Measurements from ENCODE around the gene GOLPH3L.
"Not testable (repeated sequence)": the region's sequence is repeated elsewhere in the genome, so short reads cannot be mapped to it uniquely, and the experiment has no call there.

GOLPH3L gene

GRCh38 chr1:150649441-150650075 lies 47.4 kb downstream of the GOLPH3L start:
- POLR2A ChIA-PET = no interaction called here
- no peaks in the 10 kb centered on the region for H3K4me1 ChIP-seq (ENCODE audit: control insufficient read depth, insufficient read depth, low read length)
- CTCF ChIA-PET = no interaction called here
- peaks cover 12 to 45% of the 10 kb centered on the region in 2 experiments for H3K36me3 ChIP-seq (ENCODE audit: control insufficient read depth in 2 of 2, insufficient read depth in 1 of 2, low read length in 2 of 2)
- H3K9me3 ChIP-seq (ENCODE audit: control insufficient read depth, insufficient read depth, low read depth, low read length) = no peaks in the 10 kb centered on the region
- H3K27ac ChIP-seq (ENCODE audit: extremely low read depth, low read depth, low read length) = no peak overlapping the region
- no peak overlapping the region for H3K4me3 ChIP-seq (ENCODE audit: low read depth, low read length)
- TF ChIP-seq, protein P1, sequence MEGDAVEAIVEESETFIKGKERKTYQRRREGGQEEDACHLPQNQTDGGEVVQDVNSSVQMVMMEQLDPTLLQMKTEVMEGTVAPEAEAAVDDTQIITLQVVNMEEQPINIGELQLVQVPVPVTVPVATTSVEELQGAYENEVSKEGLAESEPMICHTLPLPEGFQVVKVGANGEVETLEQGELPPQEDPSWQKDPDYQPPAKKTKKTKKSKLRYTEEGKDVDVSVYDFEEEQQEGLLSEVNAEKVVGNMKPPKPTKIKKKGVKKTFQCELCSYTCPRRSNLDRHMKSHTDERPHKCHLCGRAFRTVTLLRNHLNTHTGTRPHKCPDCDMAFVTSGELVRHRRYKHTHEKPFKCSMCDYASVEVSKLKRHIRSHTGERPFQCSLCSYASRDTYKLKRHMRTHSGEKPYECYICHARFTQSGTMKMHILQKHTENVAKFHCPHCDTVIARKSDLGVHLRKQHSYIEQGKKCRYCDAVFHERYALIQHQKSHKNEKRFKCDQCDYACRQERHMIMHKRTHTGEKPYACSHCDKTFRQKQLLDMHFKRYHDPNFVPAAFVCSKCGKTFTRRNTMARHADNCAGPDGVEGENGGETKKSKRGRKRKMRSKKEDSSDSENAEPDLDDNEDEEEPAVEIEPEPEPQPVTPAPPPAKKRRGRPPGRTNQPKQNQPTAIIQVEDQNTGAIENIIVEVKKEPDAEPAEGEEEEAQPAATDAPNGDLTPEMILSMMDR (tag by site-specific recombination; IDR thresholded peaks at IDR 0.05) = no peak

- POLR2A ChIA-PET = interaction anchor here (0.6 kb wide), 1 partner anchor 11 kb away, joined by 5 read pairs; no protein-coding TSS in a partner anchor
Measured at GRCh38 chr1:150642296-150642695, 54.7 kb downstream of the GOLPH3L start.

DNA sequence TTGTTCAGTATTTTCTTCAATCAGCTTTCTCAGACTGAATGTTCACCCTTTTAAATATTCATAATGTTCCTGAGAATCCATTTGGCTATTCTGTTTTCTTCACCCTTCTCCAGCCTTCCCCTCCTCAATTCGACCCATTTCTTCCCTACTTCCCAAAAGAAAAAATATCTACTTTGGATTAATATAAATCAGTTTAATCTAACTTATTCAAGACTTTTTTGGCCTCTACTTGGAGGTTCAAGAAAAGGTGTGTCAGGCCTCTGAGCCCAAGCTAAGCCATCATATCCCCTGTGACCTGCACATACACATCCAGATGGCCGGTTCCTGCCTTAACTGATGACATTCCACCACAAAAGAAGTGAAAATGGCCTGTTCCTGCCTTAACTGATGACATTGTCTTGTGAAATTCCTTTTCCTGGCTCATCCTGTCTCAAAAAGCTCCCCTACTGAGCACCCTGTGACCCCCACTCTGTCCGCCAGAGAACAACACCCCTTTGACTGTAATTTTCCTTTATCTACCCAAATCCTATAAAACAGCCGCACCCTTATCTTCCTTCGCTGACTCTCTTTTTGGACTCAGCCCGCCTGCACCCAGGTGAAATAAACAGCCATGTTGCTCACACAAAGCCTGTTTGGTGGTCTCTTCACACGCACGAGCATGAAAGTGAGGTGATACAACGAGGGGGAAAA lies 55.7 kb downstream of the GOLPH3L start:
- H3K27ac ChIP-seq (ENCODE audit: extremely low read depth, low read depth, low read length); H3K4me1 ChIP-seq (ENCODE audit: control insufficient read depth, insufficient read depth, low read length); H3K4me3 ChIP-seq (ENCODE audit: low read depth, low read length); H3K36me3 ChIP-seq (ENCODE audit: control insufficient read depth in 2 of 2, insufficient read depth in 1 of 2, low read length in 2 of 2); H3K9me3 ChIP-seq (ENCODE audit: control insufficient read depth, insufficient read depth, low read depth, low read length): not testable (repeated sequence)
- CTCF ChIA-PET = interaction anchor here (0.6 to 1.1 kb wide), 3 partner anchors 171 to 355 kb away, joined by 3 to 4 read pairs (median 3); no protein-coding TSS in a partner anchor
- POLR2A ChIA-PET = interaction anchor here (0.6 kb wide), 1 partner anchor 10 kb away, joined by 5 read pairs; no protein-coding TSS in a partner anchor

More at GRCh38 chr1:150642296-150642695, 54.7 kb downstream of the GOLPH3L start:
- CTCF ChIA-PET = interaction anchor here (0.8 to 1.1 kb wide), 2 partner anchors 170 to 354 kb away, joined by 3 read pairs; no protein-coding TSS in a partner anchor
- Histone ChIP-seq H3K4me3 (ENCODE audit: low read depth, low read length) (no peak overlapping the region), H3K9me3 (ENCODE audit: control insufficient read depth, insufficient read depth, low read depth, low read length) (no peaks in the 10 kb centered on the region), H3K4me1 (ENCODE audit: control insufficient read depth, insufficient read depth, low read length) (no peaks in the 10 kb centered on the region), H3K36me3 (ENCODE audit: control insufficient read depth in 2 of 2, insufficient read depth in 1 of 2, low read length in 2 of 2) (peaks cover 4 to 17% of the 10 kb centered on the region in 2 experiments; a peak in 2 of 3 replicates), H3K27ac (ENCODE audit: extremely low read depth, low read depth, low read length) (no peak overlapping the region)
- TF ChIP-seq, protein P2, sequence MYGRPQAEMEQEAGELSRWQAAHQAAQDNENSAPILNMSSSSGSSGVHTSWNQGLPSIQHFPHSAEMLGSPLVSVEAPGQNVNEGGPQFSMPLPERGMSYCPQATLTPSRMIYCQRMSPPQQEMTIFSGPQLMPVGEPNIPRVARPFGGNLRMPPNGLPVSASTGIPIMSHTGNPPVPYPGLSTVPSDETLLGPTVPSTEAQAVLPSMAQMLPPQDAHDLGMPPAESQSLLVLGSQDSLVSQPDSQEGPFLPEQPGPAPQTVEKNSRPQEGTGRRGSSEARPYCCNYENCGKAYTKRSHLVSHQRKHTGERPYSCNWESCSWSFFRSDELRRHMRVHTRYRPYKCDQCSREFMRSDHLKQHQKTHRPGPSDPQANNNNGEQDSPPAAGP (tag by site-specific recombination; IDR thresholded peaks at IDR 0.05) = no peak
- TF ChIP-seq OSR2 (tag by site-specific recombination; IDR thresholded peaks at IDR 0.05) (no peak), BCL11B (tag by site-specific recombination; IDR thresholded peaks at IDR 0.05; ENCODE audit: low read depth) (no peak), ZNF660 (tag by site-specific recombination; IDR thresholded peaks at IDR 0.05) (no peak), ZFP69B (tag by site-specific recombination; IDR thresholded peaks at IDR 0.05) (no peak), ZNF530 (tag by site-specific recombination; IDR thresholded peaks at IDR 0.05; ENCODE audit: low read depth) (no peak), ZNF121 (tag by site-specific recombination; IDR thresholded peaks at IDR 0.05) (no peak), ZNF37A (tag by site-specific recombination; IDR thresholded peaks at IDR 0.05) (no peak), SP3 (tag by site-specific recombination; IDR thresholded peaks at IDR 0.05) (no peak), ZNF426 (tag by site-specific recombination; IDR thresholded peaks at IDR 0.05) (no peak), ZNF112 (tag by site-specific recombination; IDR thresholded peaks at IDR 0.05) (no peak), ZNF19 (tag by site-specific recombination; IDR thresholded peaks at IDR 0.05; ENCODE audit: low read depth) (no peak)
- TF ChIP-seq, protein P3, sequence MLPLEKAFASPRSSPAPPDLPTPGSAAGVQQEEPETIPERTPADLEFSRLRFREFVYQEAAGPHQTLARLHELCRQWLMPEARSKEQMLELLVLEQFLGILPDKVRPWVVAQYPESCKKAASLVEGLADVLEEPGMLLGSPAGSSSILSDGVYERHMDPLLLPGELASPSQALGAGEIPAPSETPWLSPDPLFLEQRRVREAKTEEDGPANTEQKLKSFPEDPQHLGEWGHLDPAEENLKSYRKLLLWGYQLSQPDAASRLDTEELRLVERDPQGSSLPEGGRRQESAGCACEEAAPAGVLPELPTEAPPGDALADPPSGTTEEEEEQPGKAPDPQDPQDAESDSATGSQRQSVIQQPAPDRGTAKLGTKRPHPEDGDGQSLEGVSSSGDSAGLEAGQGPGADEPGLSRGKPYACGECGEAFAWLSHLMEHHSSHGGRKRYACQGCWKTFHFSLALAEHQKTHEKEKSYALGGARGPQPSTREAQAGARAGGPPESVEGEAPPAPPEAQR (tag by site-specific recombination; IDR thresholded peaks at IDR 0.05) = no peak
- TF ChIP-seq, protein P4, sequence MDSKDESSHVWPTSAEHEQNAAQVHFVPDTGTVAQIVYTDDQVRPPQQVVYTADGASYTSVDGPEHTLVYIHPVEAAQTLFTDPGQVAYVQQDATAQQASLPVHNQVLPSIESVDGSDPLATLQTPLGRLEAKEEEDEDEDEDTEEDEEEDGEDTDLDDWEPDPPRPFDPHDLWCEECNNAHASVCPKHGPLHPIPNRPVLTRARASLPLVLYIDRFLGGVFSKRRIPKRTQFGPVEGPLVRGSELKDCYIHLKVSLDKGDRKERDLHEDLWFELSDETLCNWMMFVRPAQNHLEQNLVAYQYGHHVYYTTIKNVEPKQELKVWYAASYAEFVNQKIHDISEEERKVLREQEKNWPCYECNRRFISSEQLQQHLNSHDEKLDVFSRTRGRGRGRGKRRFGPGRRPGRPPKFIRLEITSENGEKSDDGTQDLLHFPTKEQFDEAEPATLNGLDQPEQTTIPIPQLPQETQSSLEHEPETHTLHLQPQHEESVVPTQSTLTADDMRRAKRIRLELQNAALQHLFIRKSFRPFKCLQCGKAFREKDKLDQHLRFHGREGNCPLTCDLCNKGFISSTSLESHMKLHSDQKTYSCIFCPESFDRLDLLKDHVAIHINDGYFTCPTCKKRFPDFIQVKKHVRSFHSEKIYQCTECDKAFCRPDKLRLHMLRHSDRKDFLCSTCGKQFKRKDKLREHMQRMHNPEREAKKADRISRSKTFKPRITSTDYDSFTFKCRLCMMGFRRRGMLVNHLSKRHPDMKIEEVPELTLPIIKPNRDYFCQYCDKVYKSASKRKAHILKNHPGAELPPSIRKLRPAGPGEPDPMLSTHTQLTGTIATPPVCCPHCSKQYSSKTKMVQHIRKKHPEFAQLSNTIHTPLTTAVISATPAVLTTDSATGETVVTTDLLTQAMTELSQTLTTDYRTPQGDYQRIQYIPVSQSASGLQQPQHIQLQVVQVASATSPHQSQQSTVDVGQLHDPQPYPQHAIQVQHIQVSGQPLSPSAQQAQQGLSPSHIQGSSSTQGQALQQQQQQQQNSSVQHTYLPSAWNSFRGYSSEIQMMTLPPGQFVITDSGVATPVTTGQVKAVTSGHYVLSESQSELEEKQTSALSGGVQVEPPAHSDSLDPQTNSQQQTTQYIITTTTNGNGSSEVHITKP (tag by site-specific recombination; IDR thresholded peaks at IDR 0.05) = no peak

DNA sequence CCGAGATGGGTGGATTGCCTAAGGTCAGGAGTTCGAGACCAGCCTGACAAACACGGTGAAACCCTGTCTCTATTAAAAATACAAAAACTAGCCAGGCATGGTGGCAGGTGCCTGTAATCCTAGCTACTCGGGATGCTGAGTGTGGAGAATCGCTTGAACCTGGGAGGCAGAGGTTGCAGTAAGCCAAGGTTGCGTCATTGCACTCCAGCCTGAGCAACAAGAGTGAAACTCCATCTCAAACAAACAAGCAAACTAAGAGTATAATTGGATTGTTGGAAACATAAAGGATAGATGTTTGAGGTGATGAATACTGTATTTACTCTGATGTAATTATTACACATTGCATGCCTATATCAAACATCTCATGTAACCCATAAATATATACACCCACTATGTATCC lies 58.5 kb downstream of the GOLPH3L start:
- H3K27ac ChIP-seq (ENCODE audit: extremely low read depth, low read depth, low read length); H3K4me1 ChIP-seq (ENCODE audit: control insufficient read depth, insufficient read depth, low read length); H3K9me3 ChIP-seq (ENCODE audit: control insufficient read depth, insufficient read depth, low read depth, low read length); H3K36me3 ChIP-seq (ENCODE audit: control insufficient read depth in 2 of 2, insufficient read depth in 1 of 2, low read length in 2 of 2); H3K4me3 ChIP-seq (ENCODE audit: low read depth, low read length): not testable (repeated sequence)
- ChIA-PET POLR2A (interaction anchor here (1.4 kb wide), 1 partner anchor 9 kb away, joined by 10 read pairs; the partner anchor contains the start of gene ENSA), CTCF (interaction anchor here (0.6 to 1.4 kb wide), 2 partner anchors 8 to 78 kb away, joined by 3 to 10 read pairs; no protein-coding TSS in a partner anchor)

All from HEK293 (cell line).